ENCODE measurements around the gene ADCYAP1R1.

- TF ChIP-seq POLR2AphosphoS5 (IDR thresholded peaks at IDR 0.05) (no peak), CTCF (IDR thresholded peaks at IDR 0.05; ENCODE audit: poor library complexity, severe bottlenecking) (no peak), RAD21 (conservative IDR thresholded peaks at IDR 0.05) (no peak), EZH2 (IDR thresholded peaks at IDR 0.05; ENCODE audit: borderline replicate concordance, insufficient read depth, low read length, poor library complexity, severe bottlenecking) (no peak), EP300 (conservative IDR thresholded peaks at IDR 0.05; ENCODE audit: poor library complexity, severe bottlenecking) (no peak), SMC3 (conservative IDR thresholded peaks at IDR 0.05; ENCODE audit: poor library complexity) (no peak), TAF1 (IDR thresholded peaks at IDR 0.05; ENCODE audit: low read depth) (no peak), REST (IDR thresholded peaks at IDR 0.05; ENCODE audit: borderline replicate concordance) (no peak)
These were observed 44.5 kb upstream of the ADCYAP1R1 start for GRCh38 chr7:31007634-31008033.

Data from neural cell (in vitro differentiated cells).